Measurements from ENCODE around the gene SHISA9. TPM values are rescaled to one million over a fixed set of nuclear protein-coding genes. Genes with fewer than 3 reads are reported as not detected.

The SHISA9 gene
- total and polyA plus RNA-seq, 2 donors from 2014 or later: 0.95 to 2.8 TPM

DNA sequence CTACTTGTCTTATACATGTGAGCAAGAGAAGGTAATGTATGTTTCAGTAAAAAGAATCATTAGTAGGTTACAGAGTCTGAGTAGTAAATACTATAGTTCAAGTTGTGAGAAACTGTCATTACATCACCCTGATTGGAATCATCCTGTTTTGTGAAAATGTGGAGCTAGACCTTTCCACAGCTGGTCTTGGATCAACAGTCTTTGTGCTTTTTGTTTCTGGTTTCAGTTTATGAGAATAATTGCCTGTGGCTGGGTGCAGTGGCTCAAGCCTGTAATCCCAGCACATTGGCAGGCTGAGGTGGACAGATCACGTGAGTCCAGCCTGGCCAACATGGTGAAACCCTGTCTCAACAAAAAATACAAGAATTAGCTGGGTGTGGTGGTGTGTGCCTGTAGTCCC lies 19.7 kb upstream of the SHISA9 start:
- Histone ChIP-seq H3K27ac (ENCODE audit: low read depth in 2 of 2, low read length in 2 of 2) (no peak overlapping the region), H3K9ac (ENCODE audit: low read length in 3 of 3) (no peak overlapping the region), H3K4me1 (ENCODE audit: control insufficient read depth in 2 of 3, insufficient read depth in 2 of 3, low read depth in 1 of 3, low read length in 3 of 3) (no peaks in the 10 kb centered on the region), H3K36me3 (ENCODE audit: control insufficient read depth in 2 of 3, insufficient read depth in 3 of 3, low read length in 3 of 3) (no peaks in the 10 kb centered on the region), H3K27me3 (ENCODE audit: control insufficient read depth, insufficient read depth, low read length) (no peaks in the 10 kb centered on the region), H3K4me3 (ENCODE audit: low read length in 3 of 3) (no peak overlapping the region), H3K9me3 (ENCODE audit: control insufficient read depth in 2 of 3, insufficient read depth in 1 of 3, low read length in 3 of 3) (no peaks in the 10 kb centered on the region)
- DNase-seq (no peak), FAIRE-seq (no peak)
- TF ChIP-seq, protein P1, sequence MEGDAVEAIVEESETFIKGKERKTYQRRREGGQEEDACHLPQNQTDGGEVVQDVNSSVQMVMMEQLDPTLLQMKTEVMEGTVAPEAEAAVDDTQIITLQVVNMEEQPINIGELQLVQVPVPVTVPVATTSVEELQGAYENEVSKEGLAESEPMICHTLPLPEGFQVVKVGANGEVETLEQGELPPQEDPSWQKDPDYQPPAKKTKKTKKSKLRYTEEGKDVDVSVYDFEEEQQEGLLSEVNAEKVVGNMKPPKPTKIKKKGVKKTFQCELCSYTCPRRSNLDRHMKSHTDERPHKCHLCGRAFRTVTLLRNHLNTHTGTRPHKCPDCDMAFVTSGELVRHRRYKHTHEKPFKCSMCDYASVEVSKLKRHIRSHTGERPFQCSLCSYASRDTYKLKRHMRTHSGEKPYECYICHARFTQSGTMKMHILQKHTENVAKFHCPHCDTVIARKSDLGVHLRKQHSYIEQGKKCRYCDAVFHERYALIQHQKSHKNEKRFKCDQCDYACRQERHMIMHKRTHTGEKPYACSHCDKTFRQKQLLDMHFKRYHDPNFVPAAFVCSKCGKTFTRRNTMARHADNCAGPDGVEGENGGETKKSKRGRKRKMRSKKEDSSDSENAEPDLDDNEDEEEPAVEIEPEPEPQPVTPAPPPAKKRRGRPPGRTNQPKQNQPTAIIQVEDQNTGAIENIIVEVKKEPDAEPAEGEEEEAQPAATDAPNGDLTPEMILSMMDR (IDR thresholded peaks at IDR 0.05; ENCODE audit: borderline replicate concordance, extremely low read depth, insufficient read depth): no peak
- intact Hi-C loops (cut with DNase I): no loop called here

DNA sequence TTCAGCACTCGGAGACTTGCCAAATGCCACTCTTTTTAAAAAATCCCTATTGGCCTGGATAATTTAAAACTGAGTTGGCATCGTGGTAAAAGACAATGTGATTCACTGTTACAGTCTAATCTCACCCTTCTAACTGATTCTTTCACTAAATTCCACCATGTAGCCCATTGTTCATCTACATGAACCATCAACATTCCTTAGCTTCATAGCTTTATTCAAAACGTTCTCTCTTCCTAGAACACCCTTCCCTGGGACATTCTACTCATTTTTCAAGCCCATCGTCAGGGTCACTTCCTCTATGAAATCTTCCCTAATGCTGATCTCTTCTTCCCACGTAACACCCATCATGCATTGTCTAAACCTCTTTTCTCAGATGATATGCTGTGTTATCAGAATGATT lies 15.7 kb upstream of the SHISA9 start:
- TF ChIP-seq, protein P1 (IDR thresholded peaks at IDR 0.05; ENCODE audit: borderline replicate concordance, extremely low read depth, insufficient read depth): no peak
- Histone ChIP-seq H3K9me3 (ENCODE audit: control insufficient read depth in 2 of 3, insufficient read depth in 1 of 3, low read length in 3 of 3) (no peaks in the 10 kb centered on the region), H3K27ac (ENCODE audit: low read depth in 2 of 2, low read length in 2 of 2) (no peak overlapping the region), H3K27me3 (ENCODE audit: control insufficient read depth, insufficient read depth, low read length) (no peaks in the 10 kb centered on the region), H3K4me3 (ENCODE audit: low read length in 3 of 3) (no peak overlapping the region), H3K9ac (ENCODE audit: low read length in 3 of 3) (no peak overlapping the region), H3K36me3 (ENCODE audit: control insufficient read depth in 2 of 3, insufficient read depth in 3 of 3, low read length in 3 of 3) (no peaks in the 10 kb centered on the region), H3K4me1 (ENCODE audit: control insufficient read depth in 2 of 3, insufficient read depth in 2 of 3, low read depth in 1 of 3, low read length in 3 of 3) (no peaks in the 10 kb centered on the region)
- FAIRE-seq: no peak
- no peak for DNase-seq
- intact Hi-C loops (cut with DNase I): no loop called here

DNA sequence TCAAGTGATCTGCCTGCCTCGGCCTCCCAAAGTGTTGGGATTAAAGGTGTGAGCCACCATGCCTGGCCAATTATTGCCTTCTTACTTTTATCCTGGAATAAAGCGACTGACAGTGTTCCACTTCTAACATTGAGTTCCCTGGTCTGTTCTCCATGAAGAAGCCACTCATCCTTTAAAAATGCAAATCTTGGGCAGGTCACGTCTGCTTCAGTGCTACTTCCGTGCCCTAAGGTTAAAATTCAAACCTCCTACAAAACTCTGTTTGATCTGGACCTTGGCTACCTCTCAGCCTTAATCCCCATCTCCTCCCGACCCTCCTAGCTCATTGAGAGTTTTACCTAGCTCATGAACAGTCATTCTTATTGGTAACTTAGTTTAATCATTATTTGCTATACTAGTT lies 9.6 kb upstream of the SHISA9 start:
- H3K4me1 ChIP-seq (ENCODE audit: control insufficient read depth in 2 of 3, insufficient read depth in 2 of 3, low read depth in 1 of 3, low read length in 3 of 3): no peaks in the 10 kb centered on the region
- no peaks in the 10 kb centered on the region for H3K36me3 ChIP-seq (ENCODE audit: control insufficient read depth in 2 of 3, insufficient read depth in 3 of 3, low read length in 3 of 3)
- FAIRE-seq (no peak), DNase-seq (no peak)
- no peaks in the 10 kb centered on the region for H3K27me3 ChIP-seq (ENCODE audit: control insufficient read depth, insufficient read depth, low read length)
- no peaks in the 10 kb centered on the region for H3K9me3 ChIP-seq (ENCODE audit: control insufficient read depth in 2 of 3, insufficient read depth in 1 of 3, low read length in 3 of 3)
- no peak overlapping the region for H3K4me3 ChIP-seq (ENCODE audit: low read length in 3 of 3)
- no peak overlapping the region for H3K9ac ChIP-seq (ENCODE audit: low read length in 3 of 3)
- H3K27ac ChIP-seq (ENCODE audit: low read depth in 2 of 2, low read length in 2 of 2): no peak overlapping the region
- TF ChIP-seq, protein P1 (IDR thresholded peaks at IDR 0.05; ENCODE audit: borderline replicate concordance, extremely low read depth, insufficient read depth): no peak
- intact Hi-C loops (cut with DNase I): no loop called here

DNA sequence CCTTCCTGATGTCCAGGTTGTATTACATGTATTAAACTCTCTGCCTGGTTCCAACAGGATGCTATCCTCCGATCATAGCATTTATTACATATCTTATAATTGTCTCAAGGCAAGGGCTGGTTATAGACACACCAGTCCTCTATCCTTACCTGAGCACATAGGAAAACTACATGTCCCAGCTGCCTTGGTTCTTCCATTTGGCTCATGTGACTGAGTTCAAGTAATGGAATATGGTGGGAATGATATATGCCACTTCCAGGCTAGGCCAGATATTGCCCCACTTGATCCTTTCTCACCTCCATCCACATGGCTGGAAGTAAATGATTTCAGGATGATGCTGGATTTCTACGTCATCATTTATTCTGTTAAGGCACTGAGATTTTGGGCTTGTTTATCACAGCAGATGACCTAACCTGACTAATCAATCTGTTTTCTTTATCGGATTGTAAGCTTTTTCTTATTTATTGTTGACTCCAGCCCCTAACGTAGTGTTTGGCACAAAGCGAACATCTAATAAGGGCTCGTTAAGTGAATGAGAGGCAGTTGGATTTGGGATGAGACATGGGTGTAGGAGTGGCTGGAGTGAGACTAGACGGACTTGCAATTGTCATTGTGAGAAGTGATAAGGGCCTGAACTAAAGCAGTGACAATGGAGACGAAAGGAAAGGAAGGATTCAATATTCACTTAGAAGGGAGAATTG lies 8.2 kb upstream of the SHISA9 start:
- no peak overlapping the region for H3K9ac ChIP-seq (ENCODE audit: low read length in 3 of 3)
- TF ChIP-seq, protein P1 (IDR thresholded peaks at IDR 0.05; ENCODE audit: borderline replicate concordance, extremely low read depth, insufficient read depth): no peak
- intact Hi-C loops (cut with DNase I): no loop called here
- no peak overlapping the region for H3K4me3 ChIP-seq (ENCODE audit: low read length in 3 of 3)
- no peaks in the 10 kb centered on the region for H3K9me3 ChIP-seq (ENCODE audit: control insufficient read depth in 2 of 3, insufficient read depth in 1 of 3, low read length in 3 of 3)
- no peaks in the 10 kb centered on the region for H3K27me3 ChIP-seq (ENCODE audit: control insufficient read depth, insufficient read depth, low read length)
- no peak overlapping the region for H3K27ac ChIP-seq (ENCODE audit: low read depth in 2 of 2, low read length in 2 of 2)
- H3K4me1 ChIP-seq (ENCODE audit: control insufficient read depth in 2 of 3, insufficient read depth in 2 of 3, low read depth in 1 of 3, low read length in 3 of 3): no peaks in the 10 kb centered on the region
- no peak for DNase-seq
- FAIRE-seq: no peak
- H3K36me3 ChIP-seq (ENCODE audit: control insufficient read depth in 2 of 3, insufficient read depth in 3 of 3, low read length in 3 of 3): no peaks in the 10 kb centered on the region

All from kidney (tissue), 14 donors.